ENCODE results near the gene BCHE.

DNA sequence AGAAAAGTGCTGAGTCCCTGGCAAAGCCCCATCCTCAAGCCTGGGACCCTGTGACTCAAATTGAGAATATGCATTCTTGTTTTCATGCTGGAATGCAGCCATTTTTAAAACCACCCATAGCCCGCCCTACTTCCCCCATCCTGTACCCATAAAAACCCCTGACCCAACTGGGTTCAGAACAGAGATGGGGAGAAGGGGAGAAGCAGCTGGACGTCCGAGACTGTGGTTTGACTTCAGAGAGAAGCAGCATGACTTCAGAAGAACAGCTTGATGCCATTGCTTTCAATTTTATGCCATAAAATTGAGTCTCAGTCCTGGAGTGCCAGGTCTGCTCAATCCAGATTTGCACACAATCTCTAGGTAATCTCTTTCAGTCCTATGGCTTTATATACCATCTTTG, 78.2 kb downstream of the BCHE start:
- TF ChIP-seq, protein P1, sequence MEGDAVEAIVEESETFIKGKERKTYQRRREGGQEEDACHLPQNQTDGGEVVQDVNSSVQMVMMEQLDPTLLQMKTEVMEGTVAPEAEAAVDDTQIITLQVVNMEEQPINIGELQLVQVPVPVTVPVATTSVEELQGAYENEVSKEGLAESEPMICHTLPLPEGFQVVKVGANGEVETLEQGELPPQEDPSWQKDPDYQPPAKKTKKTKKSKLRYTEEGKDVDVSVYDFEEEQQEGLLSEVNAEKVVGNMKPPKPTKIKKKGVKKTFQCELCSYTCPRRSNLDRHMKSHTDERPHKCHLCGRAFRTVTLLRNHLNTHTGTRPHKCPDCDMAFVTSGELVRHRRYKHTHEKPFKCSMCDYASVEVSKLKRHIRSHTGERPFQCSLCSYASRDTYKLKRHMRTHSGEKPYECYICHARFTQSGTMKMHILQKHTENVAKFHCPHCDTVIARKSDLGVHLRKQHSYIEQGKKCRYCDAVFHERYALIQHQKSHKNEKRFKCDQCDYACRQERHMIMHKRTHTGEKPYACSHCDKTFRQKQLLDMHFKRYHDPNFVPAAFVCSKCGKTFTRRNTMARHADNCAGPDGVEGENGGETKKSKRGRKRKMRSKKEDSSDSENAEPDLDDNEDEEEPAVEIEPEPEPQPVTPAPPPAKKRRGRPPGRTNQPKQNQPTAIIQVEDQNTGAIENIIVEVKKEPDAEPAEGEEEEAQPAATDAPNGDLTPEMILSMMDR (conservative IDR thresholded peaks at IDR 0.05 in 1 of 2, IDR thresholded peaks at IDR 0.05 in 1 of 2; ENCODE audit: low read depth in 1 of 2, low read length in 2 of 2) = no peak
- TF ChIP-seq EZH2 (IDR thresholded peaks at IDR 0.05; ENCODE audit: low read length, missing control alignments) = no peak

Measured in fibroblast of lung (primary cell).